GM21717 (cell line): ENCODE data around the gene KRT37.

Source experiments
- ATAC-seq: cut with Tn5 transposase; IDR thresholded peaks from one replicate; pipeline ENCODE4 v1.9.1; 2021; ENCODE audit warnings: mild to moderate bottlenecking, moderate library complexity; ENCODE audit not compliant: unreplicated experiment

KRT37 gene

GRCh38 chr17:41424111-41424635, at the start of gene KRT37:
Gene KRT37 (minus strand): TSS chr17:41424585. CDS start chr17:41424523, 62 bp downstream.
- ATAC-seq = no peak

- ATAC-seq = no peak
Observed at GRCh38 chr17:41468346-41468745, 44.0 kb upstream of the KRT37 start.

DNA sequence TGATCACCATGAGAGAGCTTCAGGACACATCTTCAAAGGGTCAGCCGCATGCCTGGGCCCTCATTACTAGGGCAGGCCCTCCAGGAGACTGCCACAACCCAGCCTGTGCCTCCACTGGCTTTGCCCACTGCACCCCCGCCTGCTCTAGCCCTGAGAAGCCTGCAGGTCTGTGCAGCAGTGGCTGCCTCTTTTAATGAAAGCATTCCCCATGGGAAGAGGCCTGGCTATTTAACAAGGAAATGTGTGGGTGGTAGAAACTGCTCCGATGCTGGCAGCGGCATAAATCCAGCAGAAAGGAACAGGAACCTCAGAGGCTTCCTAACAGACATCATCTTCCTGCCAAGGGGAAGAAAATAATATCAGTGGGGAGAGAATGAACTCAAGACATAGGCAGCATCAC, 43.2 kb upstream of the KRT37 start:
- ATAC-seq = no peak

DNA sequence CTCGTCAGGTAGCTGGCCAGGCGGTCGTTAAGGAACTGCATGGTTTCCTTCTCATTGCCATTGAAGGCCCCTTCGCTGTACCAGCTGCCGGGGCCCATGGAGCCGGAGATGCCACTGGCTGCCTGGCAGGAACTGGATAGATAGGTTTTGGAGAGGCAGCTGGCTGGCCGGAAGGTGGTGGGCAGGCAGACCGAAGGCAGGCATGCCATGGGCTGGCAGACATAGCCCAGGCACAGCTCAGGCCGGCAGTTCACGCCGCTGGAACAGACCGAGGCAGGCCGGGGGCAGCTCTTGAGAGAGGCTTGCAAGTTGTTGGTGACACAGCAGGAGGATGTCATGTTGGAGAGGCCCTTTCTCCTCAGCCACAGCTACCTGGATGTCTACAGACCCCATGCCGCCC, 42.6 kb upstream of the KRT37 start, which contains the start of gene KRT32:
TSS of gene KRT32 (minus strand) at position 399 of the 400 bp plus-strand sequence. CDS start at position 338, 61 bp downstream.
- no peak for ATAC-seq

GRCh38 chr17:41464682-41465081, 40.3 kb upstream of the KRT37 start:
- no peak for ATAC-seq

GRCh38 chr17:41464173-41464572, 39.8 kb upstream of the KRT37 start:
- no peak for ATAC-seq

GRCh38 chr17:41463746-41464145, 39.4 kb upstream of the KRT37 start:
- no peak for ATAC-seq

DNA sequence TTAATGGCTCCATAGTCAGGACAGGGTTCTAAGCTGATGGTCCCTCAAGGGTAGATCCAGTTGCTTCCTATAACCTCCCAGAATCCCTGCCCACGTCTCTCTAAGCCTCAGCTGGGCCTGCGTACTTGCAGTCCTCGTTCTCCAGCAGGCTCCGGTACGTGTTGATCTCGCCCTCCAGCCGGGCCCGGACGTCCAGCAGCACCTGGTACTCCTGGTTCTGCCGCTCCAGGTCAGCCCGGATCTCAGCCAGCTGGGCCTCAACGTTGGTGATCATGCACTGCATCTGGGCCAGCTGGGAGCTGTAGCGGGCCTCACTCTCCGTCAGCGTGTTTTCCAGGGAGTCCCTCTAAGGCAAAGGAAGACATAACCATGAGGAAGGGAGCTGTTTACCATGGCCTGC, 38.3 kb upstream of the KRT37 start:
- no peak for ATAC-seq

GRCh38 chr17:41457676-41458075, 33.3 kb upstream of the KRT37 start:
- ATAC-seq = no peak

GRCh38 chr17:41456204-41456603, 31.8 kb upstream of the KRT37 start:
- no peak for ATAC-seq

GRCh38 chr17:41455236-41455635, 30.9 kb upstream of the KRT37 start:
- no peak for ATAC-seq

DNA sequence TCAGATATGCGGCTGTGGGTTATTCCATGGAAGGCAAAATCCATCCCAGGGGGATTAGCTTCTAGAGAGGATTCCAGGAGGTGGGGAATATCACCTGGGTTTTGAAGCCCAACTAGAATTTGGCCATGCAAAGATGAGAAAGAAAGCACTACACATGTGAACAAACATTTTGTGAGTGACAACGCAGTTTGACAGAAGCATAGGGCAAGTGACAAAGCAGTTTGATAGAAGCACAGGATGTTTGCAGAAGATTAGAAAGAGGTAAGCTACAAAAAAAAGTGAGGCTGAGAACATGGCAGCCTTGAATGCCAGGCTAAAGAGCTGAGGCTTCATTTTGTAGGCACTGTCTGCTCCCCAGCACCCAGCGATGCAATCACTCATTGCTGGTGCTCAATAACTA, 28.7 kb upstream of the KRT37 start:
- no peak for ATAC-seq

GRCh38 chr17:41452281-41452680, 27.9 kb upstream of the KRT37 start:
- ATAC-seq = no peak

DNA sequence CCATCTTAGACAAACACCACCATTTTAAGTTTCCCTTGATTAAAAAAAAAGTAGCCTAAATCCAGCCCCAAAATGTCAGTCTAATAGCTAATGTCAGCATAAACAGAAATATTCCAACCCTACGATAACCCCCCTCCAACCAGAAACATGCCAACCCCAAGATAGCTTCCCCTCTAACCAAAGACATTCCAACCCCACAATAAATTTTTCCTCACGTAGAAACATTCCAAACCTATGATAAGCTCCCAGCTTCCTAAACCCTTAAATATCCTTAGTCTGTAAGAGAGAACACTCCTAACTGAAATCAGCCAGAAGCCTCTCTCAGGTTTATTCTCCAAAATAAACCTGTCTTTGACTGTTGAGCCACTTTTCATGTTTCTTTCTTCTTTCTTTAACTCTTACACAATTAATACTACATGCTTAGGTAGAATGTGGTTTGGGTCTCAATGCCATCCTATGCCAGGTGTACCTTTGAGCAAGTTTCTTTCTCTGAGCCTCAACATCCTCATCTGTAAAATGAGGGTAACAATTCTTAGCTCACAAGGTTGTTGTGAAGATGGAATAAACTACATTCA, 26.9 kb upstream of the KRT37 start:
- no peak for ATAC-seq

DNA sequence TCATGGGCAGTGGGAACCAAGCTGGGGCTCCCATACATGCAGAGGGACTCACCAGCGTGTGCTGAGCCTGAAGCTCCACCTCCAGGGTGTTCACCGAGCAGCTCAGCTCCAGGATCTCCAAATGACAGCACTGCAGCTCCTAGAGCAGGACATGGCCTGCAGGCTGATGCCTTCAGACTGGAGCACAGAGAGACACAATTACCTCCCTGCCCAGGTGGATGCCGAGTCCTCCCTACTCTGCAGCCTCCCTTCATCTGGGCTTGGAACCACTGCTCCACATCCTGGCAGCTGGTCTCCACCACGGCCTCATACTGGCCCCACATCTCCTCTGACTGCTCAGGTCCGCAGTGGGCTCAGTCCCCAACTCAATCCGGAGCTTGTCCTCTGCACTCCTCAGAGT, 24.6 kb upstream of the KRT37 start:
- ATAC-seq = no peak

DNA sequence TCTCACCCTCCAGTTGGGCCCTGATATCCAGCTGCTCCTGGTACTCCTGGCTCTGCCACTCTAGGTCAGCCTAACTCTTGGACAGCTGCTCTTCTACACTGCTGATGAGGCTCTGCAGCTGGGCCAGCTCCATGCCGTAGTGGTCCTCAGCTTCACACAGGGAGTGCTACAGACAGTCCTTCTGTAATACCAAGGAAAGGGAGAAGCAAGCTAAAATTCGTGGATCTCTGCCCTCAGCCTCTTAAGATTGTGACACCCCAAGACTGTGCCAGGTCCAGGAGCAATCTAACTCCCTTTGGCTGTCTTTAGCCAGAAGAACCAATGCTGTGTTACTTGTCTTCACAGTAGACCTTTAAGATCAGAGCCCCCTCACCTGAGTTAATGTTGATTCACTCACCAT, 24.1 kb upstream of the KRT37 start:
- ATAC-seq = no peak

DNA sequence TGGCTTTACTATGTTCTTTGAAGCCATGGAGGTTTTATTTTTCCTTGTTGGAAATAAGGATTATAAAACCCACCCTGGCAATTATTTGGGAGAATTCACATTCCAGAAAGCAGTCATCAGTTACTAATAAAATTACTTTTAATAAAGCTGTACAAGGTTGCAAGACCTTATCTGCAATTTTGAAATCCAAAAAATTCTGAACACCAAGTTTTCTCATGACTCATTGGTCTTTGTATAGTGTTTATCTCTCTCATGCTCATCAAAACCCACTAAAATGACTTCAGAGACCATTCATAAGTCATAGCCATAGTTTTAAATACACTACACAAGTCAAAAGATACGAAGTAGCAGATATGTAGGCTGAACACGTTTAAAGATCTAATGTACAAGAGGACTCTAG, 22.4 kb upstream of the KRT37 start:
- ATAC-seq = no peak

DNA sequence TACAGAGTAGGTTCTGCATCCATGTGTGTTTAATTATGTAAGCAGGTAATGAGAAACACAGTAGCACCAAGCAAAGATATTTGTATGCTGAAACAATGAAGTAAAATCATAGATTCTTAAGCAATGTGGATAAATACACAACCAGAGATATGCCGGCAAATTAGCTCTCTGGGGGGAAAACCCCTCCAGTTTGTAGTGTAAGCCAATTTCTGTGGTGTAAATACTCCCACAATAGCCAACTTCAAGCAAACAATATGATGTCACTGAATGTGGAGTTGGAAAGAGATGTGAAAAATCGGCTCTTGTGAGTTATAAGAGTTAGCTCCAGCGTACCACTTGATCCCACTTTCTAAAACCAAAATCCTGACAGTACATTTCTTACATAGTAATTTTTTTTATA, 20.3 kb upstream of the KRT37 start:
- ATAC-seq = no peak

GRCh38 chr17:41444186-41444585, 19.8 kb upstream of the KRT37 start:
- no peak for ATAC-seq

DNA sequence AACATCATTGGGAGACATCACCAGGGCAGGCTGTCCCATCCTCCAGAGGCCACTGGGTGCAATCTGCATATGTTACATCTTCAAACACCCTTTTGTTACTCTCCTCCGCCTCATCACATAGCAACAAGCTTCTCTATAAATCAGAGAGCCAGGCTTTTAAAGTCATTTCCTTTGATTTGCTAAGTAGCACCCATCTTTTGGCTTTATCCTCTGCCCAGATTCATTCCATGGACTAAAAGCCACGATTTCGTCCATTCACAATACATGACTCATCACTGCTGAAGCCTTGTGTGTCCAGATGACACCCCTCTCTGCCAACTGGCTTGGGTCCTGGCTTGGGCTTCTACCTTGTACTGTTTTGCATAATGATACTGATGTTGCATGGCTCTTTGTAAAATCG, 18.4 kb upstream of the KRT37 start:
- no peak for ATAC-seq

DNA sequence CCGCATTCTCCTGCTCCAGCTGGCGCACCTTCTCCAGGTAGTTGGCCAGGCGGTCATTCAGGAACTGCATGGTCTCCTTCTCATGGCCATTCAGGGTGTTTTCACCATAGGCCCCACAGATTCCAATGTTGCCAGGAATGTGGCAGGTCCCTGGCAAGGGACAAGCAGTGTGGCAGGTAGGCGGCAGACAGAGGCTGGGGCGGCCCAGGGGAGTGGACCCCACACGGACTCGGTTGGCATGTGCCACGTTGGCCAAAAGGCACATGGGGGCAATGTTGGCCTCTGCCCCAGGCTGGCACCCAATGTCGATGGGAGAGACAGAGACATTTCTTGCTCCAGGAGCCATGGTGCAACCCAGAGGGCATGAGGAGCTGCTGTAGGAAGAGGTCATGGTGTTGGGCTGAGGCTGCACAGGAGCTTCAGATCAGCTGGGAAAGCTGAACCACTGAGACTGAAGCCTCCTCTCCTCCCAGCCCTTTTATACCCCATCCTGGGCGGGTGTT, 16.2 kb upstream of the KRT37 start, which contains the start of gene KRT38:
TSS of gene KRT38 (minus strand) at position 453 of the 503 bp plus-strand sequence. CDS start at position 391, 62 bp downstream.
- no peak for ATAC-seq

GRCh38 chr17:41439375-41439774, 15.0 kb upstream of the KRT37 start:
- ATAC-seq = no peak

DNA sequence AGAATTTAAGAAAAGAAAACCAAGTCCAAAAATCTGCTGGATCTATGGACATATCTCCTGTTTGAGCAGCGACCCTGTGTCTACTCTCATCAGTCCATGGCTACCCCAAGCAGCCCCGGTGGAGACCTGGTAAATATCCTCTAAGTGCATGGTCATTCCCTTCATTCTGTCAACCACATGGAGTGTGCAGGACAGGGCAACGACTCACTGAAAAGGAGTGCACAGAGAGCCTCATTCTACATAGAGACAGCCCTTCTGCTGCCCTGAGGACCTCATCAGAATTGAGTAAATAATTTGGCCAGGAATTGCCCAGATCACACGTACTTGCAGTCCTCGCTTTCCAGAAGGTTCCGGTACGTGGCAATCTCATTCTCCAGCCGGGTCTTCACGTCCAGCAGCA, 13.4 kb upstream of the KRT37 start:
- ATAC-seq = no peak
